ENCODE data around the gene FGF21. TPM values are rescaled to one million over a fixed set of nuclear protein-coding genes. Genes with fewer than 3 reads are reported as not detected.

The FGF21 gene
- total RNA-seq, 1 donor from 2014 or later: 0.75 TPM

GRCh38 chr19:48728911-48729664, 26.2 kb upstream of the FGF21 start:
- ATAC-seq: peak; percentile 70
- DNase-seq (ENCODE audit: low spot score): peak; percentile 46

GRCh38 chr19:48731452-48731851, 23.9 kb upstream of the FGF21 start:
- no peak for DNase-seq (ENCODE audit: low spot score)
- no peak for ATAC-seq

GRCh38 chr19:48734625-48735024, 20.7 kb upstream of the FGF21 start:
- ATAC-seq (no peak), DNase-seq (ENCODE audit: low spot score) (no peak)

- DNase-seq (ENCODE audit: low spot score) (no peak), ATAC-seq (no peak)
These were observed 20.2 kb upstream of the FGF21 start for GRCh38 chr19:48735031-48735615.

GRCh38 chr19:48737360-48737998, 17.8 kb upstream of the FGF21 start:
- DNase-seq (ENCODE audit: low spot score) (no peak), ATAC-seq (no peak)

GRCh38 chr19:48738557-48739403, 16.5 kb upstream of the FGF21 start:
- ATAC-seq (peak; percentile 93), DNase-seq (ENCODE audit: low spot score) (peak; percentile 95)

GRCh38 chr19:48739404-48740163, 15.7 kb upstream of the FGF21 start:
- DNase-seq (ENCODE audit: low spot score) (no peak), ATAC-seq (no peak)

GRCh38 chr19:48740164-48740972, 15.0 kb upstream of the FGF21 start, which contains the start of gene RASIP1:
Gene RASIP1 (minus strand): TSS chr19:48740610. CDS start chr19:48740282, 328 bp downstream.
- no peak for DNase-seq (ENCODE audit: low spot score)
- ATAC-seq: peak; percentile 1

GRCh38 chr19:48741129-48741999, 14.0 kb upstream of the FGF21 start:
- DNase-seq (ENCODE audit: low spot score) (peak; percentile 59), ATAC-seq (no peak)

GRCh38 chr19:48742096-48742495, 13.2 kb upstream of the FGF21 start:
- DNase-seq (ENCODE audit: low spot score) (no peak), ATAC-seq (no peak)

- peak; percentile 76 for ATAC-seq
- no peak for DNase-seq (ENCODE audit: low spot score)
These were observed 9.9 kb upstream of the FGF21 start for GRCh38 chr19:48745208-48745995.

- ATAC-seq (no peak), DNase-seq (ENCODE audit: low spot score) (no peak)
These were observed 9.2 kb upstream of the FGF21 start for GRCh38 chr19:48746110-48746509.

GRCh38 chr19:48746738-48747575, 8.4 kb upstream of the FGF21 start, which contains the start of gene IZUMO1:
Gene IZUMO1 (minus strand): TSS chr19:48746909. CDS start chr19:48745859, 1,050 bp downstream.
- ATAC-seq: peak; percentile 80
- peak; percentile 68 for DNase-seq (ENCODE audit: low spot score)

- DNase-seq (ENCODE audit: low spot score) (no peak), ATAC-seq (no peak)
These were observed 5.6 kb upstream of the FGF21 start for GRCh38 chr19:48749571-48750198.

- DNase-seq (ENCODE audit: low spot score): no peak
These were observed 5.0 kb upstream of the FGF21 start for GRCh38 chr19:48750351-48750750.

More at GRCh38 chr19:48750351-48750750, 5.0 kb upstream of the FGF21 start:
- peak; percentile 51 for ATAC-seq

Data from left lobe of liver (tissue), 2 donors.